HG03469 (cell line): Measurements from ENCODE around the gene CMIP.

Source experiments
- ATAC-seq: cut with Tn5 transposase; IDR thresholded peaks from one replicate; pipeline ENCODE4 v1.9.1; 2021; ENCODE audit warnings: mild to moderate bottlenecking, moderate library complexity, moderate number of reproducible peaks; ENCODE audit not compliant: unreplicated experiment

CMIP gene

GRCh38 chr16:81446907-81447268 lies 2.3 kb downstream of the CMIP start:
- no peak for ATAC-seq

GRCh38 chr16:81447383-81448101 lies 2.9 kb downstream of the CMIP start:
- no peak for ATAC-seq

GRCh38 chr16:81448154-81449131 lies 3.8 kb downstream of the CMIP start:
- no peak for ATAC-seq

DNA sequence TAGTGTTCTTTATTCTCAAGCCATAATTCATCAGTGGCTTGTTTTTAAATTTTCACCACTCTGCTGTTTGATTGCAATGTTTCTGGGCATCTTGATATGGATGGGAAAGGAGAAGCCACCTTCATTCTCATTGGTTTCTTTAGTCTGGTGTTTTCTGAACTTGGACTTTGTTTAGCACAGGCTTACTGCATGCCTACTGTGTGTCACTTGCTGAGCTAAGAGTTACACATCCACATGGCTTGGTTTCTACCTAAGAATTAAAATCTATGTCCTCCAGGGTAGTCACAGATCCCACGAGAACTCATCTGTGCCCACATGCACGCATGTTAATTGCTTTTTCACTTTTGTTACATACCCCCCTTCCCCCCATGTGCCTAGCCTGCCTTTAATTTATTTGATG lies 4.6 kb downstream of the CMIP start:
- ATAC-seq: no peak

DNA sequence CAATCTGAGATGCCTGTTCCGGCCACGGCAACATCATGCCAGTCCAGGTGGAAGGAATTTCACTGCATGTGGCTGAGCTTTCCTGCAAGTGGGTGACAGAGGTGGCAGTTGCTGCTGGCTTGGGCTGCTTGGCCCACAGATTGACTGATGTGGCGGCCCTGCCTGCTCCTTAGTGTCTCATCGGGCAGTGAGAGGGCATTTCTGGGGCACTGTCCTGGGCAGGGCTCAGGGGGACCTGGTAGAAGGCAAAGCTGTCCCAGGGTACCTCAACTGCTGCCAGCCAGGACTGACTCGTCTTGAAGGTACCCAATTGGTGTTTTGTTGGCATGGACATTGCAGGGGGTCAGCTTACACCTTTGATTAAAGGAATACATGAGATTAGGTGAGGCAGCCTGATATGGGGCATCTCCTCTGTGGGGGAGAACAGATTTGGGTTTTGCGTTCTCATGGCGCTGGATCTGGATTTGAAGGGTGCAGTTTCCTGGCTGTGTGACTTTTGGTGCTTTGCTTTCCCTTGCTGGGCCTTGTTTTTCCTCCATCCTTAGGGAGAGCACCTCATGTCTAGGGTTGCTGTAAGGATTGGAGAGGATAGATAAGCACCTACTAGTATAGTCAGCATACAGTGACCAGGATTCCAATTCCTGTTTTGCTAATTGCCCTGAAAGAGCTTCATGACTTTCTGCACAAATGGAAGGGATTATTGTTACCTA lies 5.4 kb downstream of the CMIP start:
- ATAC-seq: no peak

- no peak for ATAC-seq
Observed at GRCh38 chr16:81450783-81451491, 6.3 kb downstream of the CMIP start.

- no peak for ATAC-seq
Observed at GRCh38 chr16:81451753-81452680, 7.4 kb downstream of the CMIP start.

DNA sequence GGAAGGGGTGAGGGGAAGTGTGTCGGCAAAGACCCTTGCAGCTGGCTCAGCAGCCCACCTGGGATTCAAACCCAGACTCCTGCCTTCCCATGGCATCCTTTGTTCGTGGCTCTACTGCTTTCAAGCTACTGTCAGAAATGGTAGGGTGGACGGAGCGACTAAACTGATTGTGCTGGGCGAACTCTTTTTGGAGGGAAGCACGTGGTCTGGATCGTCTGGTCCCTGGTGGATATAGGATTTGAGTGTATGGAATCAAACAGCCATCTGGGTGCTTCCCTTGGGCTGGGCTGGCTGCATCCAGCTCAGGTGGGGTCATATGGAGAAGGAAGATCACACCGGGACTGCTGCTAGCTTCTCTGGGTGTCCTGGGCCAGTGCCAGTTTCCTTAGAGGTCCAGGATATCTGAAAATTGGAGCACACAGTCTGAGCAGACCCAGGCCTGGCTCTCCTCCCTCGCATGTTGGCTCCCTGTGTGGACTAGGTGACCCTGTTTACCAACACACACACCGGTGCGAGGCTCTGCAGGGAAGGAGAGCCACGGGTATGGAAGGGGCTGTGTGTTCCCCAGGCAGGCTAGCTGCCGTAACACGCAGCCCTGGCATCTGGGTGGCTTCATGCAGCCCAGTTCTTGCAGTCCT lies 8.6 kb downstream of the CMIP start:
- ATAC-seq: no peak

DNA sequence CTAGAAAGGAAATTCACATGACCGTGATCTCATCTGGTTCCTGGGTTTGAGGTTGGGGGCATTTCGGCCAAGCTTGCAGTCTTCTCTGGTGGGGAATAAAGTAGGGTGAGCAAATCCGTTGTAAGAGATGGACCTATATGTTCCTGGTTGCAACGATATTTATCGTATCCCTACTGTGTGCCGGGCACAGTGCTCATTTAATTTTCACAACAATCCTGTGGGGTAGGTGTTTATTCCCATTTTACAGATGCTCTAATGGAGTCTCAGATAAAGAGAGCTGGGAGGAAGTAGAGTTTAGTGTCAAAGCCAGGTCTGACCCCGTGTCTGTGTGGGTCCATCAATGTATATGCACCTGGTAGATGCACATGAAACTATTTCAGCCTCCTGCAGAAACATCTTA lies 9.4 kb downstream of the CMIP start:
- no peak for ATAC-seq

- no peak for ATAC-seq
Observed at GRCh38 chr16:81455006-81455405, 10.4 kb downstream of the CMIP start.

GRCh38 chr16:81455720-81456494 lies 11.3 kb downstream of the CMIP start:
- no peak for ATAC-seq

DNA sequence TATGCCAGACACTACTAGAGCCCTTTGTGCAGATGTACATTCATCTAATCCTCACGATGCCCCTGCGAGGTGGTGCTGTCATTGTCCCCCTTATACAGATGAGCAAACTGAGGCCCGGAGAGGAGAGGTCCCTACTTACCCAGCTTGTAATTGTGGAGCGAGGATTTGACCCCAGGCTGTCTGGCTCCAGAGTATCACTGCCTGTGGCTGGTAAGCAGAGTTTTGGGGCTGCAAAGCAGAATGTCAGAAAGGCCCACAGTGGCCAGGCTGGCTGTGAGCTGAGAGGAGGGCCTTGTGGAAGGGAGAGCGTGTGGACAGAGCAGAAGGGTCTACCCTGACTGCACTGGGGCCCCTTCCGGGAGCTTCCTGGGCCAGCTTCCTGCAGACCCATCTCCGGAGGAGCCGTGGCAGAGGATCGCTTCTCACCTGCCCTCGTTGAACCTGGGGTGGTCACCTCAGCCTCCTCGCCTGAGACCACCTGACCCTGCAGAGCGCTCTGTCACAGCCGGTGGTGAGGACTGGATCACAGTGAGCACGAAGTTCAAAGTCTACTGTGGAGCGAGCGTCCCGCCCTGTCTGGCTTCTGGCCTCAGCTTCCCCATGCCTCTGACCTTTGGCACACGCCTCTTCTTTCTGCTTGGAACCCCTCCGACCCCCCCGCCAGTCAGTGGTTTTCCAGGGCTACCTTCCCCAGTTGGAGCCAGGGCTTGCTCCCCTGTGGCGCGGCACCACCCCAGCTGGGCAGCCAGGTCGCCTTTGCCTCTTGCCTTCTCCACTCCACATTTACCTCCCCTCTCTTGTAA lies 12.1 kb downstream of the CMIP start:
- no peak for ATAC-seq

GRCh38 chr16:81457326-81458133 lies 12.9 kb downstream of the CMIP start:
- no peak for ATAC-seq

GRCh38 chr16:81458149-81458669 lies 13.6 kb downstream of the CMIP start:
- ATAC-seq: no peak

- no peak for ATAC-seq
Observed at GRCh38 chr16:81458827-81459598, 14.4 kb downstream of the CMIP start.

DNA sequence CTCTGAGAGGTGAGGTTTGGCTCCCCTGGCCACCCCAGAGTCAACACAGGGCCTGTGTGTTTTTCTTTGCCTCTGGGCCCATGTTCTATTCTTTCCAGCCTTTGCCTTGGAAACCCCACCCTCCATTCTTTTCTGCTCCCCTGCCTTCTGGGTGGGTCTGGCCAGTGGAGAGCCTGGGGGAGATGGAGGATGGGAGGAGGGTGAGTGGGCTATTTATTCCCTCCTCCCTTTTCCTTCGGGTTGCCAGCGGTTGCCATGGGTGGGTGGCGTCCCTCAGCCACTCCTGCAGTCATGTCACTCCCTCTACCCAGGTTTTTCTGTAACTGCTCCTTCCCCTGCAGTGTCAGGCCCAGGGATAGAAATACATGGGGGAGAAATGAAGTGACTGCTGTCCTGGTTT lies 15.5 kb downstream of the CMIP start:
- no peak for ATAC-seq
